Panc1 (cell line): ENCODE results near the gene ATR.

Experiments
- CTCF ChIP-seq: fragments of 450-650 bp; IDR thresholded peaks from 2 replicates; pipeline ENCODE4 v1.5.1; 2017; ENCODE audit warnings: mild to moderate bottlenecking
- POLR2AphosphoS5 ChIP-seq: IDR thresholded peaks from 2 replicates; pipeline ENCODE4 v1.6.1; 2012; ENCODE audit warnings: mild to moderate bottlenecking, low read depth, low read length, moderate library complexity

DNA sequence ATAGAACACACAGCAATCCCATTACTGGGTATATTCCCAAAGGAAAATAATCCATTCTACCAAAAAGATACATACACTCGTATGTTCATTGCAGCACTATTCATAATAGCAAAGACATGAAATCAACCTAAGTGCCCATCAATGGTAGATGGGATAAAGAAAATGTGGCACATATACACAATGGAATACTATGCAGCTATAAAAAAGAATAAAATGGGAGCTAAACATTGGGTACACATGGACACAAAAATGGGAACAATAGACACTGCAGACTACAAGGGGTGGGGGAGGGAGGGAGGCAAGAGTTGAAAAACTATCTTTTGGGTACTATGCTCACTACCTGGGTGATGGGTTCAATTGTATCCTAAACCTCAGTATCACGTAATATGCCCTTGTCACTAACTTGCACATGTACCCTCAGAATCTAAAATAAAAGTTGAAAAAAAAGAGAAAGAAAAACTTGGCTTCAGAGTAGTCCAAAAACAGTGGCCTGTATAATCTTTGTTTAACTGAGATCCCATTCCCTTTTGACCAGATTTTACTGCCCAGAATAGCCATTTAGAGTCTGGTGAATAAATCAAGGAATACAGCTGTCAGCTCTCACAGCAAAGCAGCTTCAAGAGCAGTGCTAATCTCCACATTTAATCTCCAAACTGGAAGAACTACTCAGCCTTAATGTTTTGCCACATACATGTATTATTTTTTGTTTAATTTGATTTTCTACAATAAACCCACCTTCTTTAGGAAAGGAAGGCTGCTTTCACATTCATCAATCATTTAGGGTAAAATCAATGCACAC lies 76.1 kb downstream of the ATR start:
- TF ChIP-seq CTCF (no peak), POLR2AphosphoS5 (no peak)
